Body of pancreas (tissue), 4 donors: Measurements from ENCODE around the gene EPB41.

ENCODE experiments used
- CTCF ChIP-seq, 7 experiments: fragments of 450-650 bp in 4 of 7; fragments of 200-600 bp in 3 of 7; sonication (generic) in 3 of 7; IDR thresholded peaks; one replicate each; pipeline ENCODE4 v1.5.1; 2016 to 2019; ENCODE audit warnings: antibody characterized with exemption in 7 of 7
- POLR2A ChIP-seq, 3 donors: fragments of 450-650 bp; IDR thresholded peaks; one replicate each; pipeline ENCODE4 v1.6.1; 2016; ENCODE audit warnings: antibody characterized with exemption in 3 of 3, mild to moderate bottlenecking in 2 of 3

GRCh38 chr1:29162476-29163138 is 248.2 kb downstream of the EPB41 start:
- no peak for TF ChIP-seq CTCF (IDR thresholded peaks at IDR 0.05)
- TF ChIP-seq POLR2A (IDR thresholded peaks at IDR 0.05) = no peak
